Stimulated activated CD8-positive, alpha-beta memory T cell treated with anti-CD3 and anti-CD28 coated beads, Interleukin-15, amount 100 ng/mL, for 1 hour (primary cell): Measurements from ENCODE around the gene ACSF3.

Source experiments
- DNase-seq: peaks from one replicate; pipeline ENCODE4 v3.0.0-alpha.2; 2020; ENCODE audit warnings: low read depth

The ACSF3 gene

GRCh38 chr16:89190150-89190958 lies 96.7 kb downstream of the ACSF3 start:
- no peak for DNase-seq

GRCh38 chr16:89191033-89191900 lies 97.6 kb downstream of the ACSF3 start:
- no peak for DNase-seq

GRCh38 chr16:89191901-89192185 lies 98.2 kb downstream of the ACSF3 start:
- DNase-seq = no peak

- peak; percentile 28 for DNase-seq
These were observed 98.7 kb downstream of the ACSF3 start for GRCh38 chr16:89192186-89192955.

GRCh38 chr16:89192956-89193575 lies 99.4 kb downstream of the ACSF3 start:
- no peak for DNase-seq

- no peak for DNase-seq
These were observed 100.1 kb downstream of the ACSF3 start for GRCh38 chr16:89193576-89194293.

GRCh38 chr16:89194340-89195311 lies 101.0 kb downstream of the ACSF3 start:
- no peak for DNase-seq

- DNase-seq = no peak
These were observed 102.0 kb downstream of the ACSF3 start for GRCh38 chr16:89195521-89196171.

GRCh38 chr16:89197033-89197632 lies 103.5 kb downstream of the ACSF3 start:
- no peak for DNase-seq

GRCh38 chr16:89197633-89198416 lies 104.2 kb downstream of the ACSF3 start:
- DNase-seq = no peak

GRCh38 chr16:89198417-89199240 lies 105.0 kb downstream of the ACSF3 start:
- no peak for DNase-seq

- DNase-seq = no peak
These were observed 105.8 kb downstream of the ACSF3 start for GRCh38 chr16:89199241-89200123.

GRCh38 chr16:89200124-89200849 lies 106.6 kb downstream of the ACSF3 start, which contains the start of gene SLC22A31:
Gene SLC22A31, minus strand, starts transcription at chr16:89200537. Its CDS starts 36 bp downstream, at chr16:89200501.
- no peak for DNase-seq

- no peak for DNase-seq
These were observed 107.3 kb downstream of the ACSF3 start for GRCh38 chr16:89200850-89201411.
